ENCODE data around the gene KLHDC9. TPM values are rescaled to one million over a fixed set of nuclear protein-coding genes. Genes with fewer than 3 reads are reported as not detected.

The KLHDC9 gene
- total and polyA plus RNA-seq, 2 of the 13 experiments (the other 11 are each of a cell fraction or from before 2014, with no cell fraction given) = 2.9 TPM

GRCh38 chr1:161113915-161114314 is 15.8 kb downstream of the KLHDC9 start (continued):
- no peak for TF ChIP-seq ZBTB33 (CRISPR knock-in tag; IDR thresholded peaks at IDR 0.05)

GRCh38 chr1:161114556-161114955 is 16.4 kb downstream of the KLHDC9 start:
- ChIA-PET POLR2A (no interaction called here), CTCF (ENCODE audit: low intra/inter-chr PET ratio, low total read pairs) (no interaction called here)
- 91% methylated on average over 2 of the region's 2 CpGs for WGBS (ENCODE audit: low lambda C conversion rate)
- BruUV-seq (replicated peaks) = TSS peak; percentile 5
- Histone ChIP-seq H3K27me3 (ENCODE audit: control insufficient read depth in 1 of 2, insufficient read depth in 2 of 2, low read length in 2 of 2) (no peaks in the 10 kb centered on the region; a peak in 1 of 5 replicates), H3K4me1 (ENCODE audit: insufficient read depth, low read length) (peaks cover 58% of the 10 kb centered on the region), H3K36me3 (replicated peaks in 1 of 2; ENCODE audit: control insufficient read depth in 1 of 2, insufficient read depth in 2 of 2, low read length in 2 of 2) (peaks cover 1 to 6% of the 10 kb centered on the region in 2 experiments), H3K79me2 (ENCODE audit: insufficient read depth, low read length) (peaks cover 80% of the 10 kb centered on the region), H3K27ac (ENCODE audit: extremely low read length, insufficient read depth, low read length) (no peak overlapping the region), H3K4me3 (replicated peaks in 1 of 3; ENCODE audit: insufficient read depth in 1 of 3, low read depth in 2 of 3, low read length in 3 of 3) (no peak overlapping the region), H3K9ac (ENCODE audit: insufficient read depth, low read depth, low read length) (no peak overlapping the region), H3K4me2 (ENCODE audit: low read depth, low read length) (no peak overlapping the region; the same call in 1 of the 2 replicates), H3K9me3 (ENCODE audit: low read length) (no peaks in the 10 kb centered on the region), H4K20me1 (ENCODE audit: insufficient read depth, low read length) (peaks cover 11% of the 10 kb centered on the region; the same call in 1 of the 2 replicates), H2AFZ (ENCODE audit: low read length) (no peak overlapping the region)
- DNase-seq (ENCODE audit: low spot score) (no peak), FAIRE-seq (no peak), ATAC-seq (no peak)
- intact Hi-C loops (cut with micrococcal nuclease; ENCODE audit: unreplicated experiment) (no loop called here), in situ Hi-C loops (cut with HindIII; ENCODE audit: extremely low pct_ligation_motif_present, low pct_unique_long_range_greater_than_20kb) (no loop called here)
- TF ChIP-seq ZNF577 (CRISPR knock-in tag; IDR thresholded peaks at IDR 0.05; ENCODE audit: borderline replicate concordance, low read depth) = no peak
- no peak for TF ChIP-seq ZNF781 (CRISPR knock-in tag; IDR thresholded peaks at IDR 0.05; ENCODE audit: borderline replicate concordance, not compliant biosample characterization)
- TF ChIP-seq ZNF672 (CRISPR knock-in tag; IDR thresholded peaks at IDR 0.05) = no peak
- no peak for TF ChIP-seq MZF1 (CRISPR knock-in tag; IDR thresholded peaks at IDR 0.05; ENCODE audit: borderline replicate concordance)
- TF ChIP-seq ATF7 (IDR thresholded peaks at IDR 0.05) = no peak
- no peak for TF ChIP-seq ATF7 (CRISPR knock-in tag; IDR thresholded peaks at IDR 0.05)
- TF ChIP-seq KAT7 (CRISPR knock-in tag; IDR thresholded peaks at IDR 0.05; ENCODE audit: borderline replicate concordance) = no peak
- TF ChIP-seq ZNF318 (CRISPR knock-in tag; IDR thresholded peaks at IDR 0.05) = no peak
- no peak for TF ChIP-seq ZNF629 (CRISPR knock-in tag; conservative IDR thresholded peaks at IDR 0.05)
- TF ChIP-seq ZNF709 (CRISPR knock-in tag; IDR thresholded peaks at IDR 0.05) = no peak
- TF ChIP-seq MTF2 (CRISPR knock-in tag; IDR thresholded peaks at IDR 0.05; ENCODE audit: borderline replicate concordance) = no peak
- TF ChIP-seq ATF5 (CRISPR knock-in tag; IDR thresholded peaks at IDR 0.05; ENCODE audit: low read depth) = no peak

Measured in HepG2 (cell line).